HG02852 (cell line): Measurements from ENCODE around the gene AMMECR1.
"Not testable (repeated sequence)": the region's sequence is repeated elsewhere in the genome, so short reads cannot be mapped to it uniquely, and the experiment has no call there.

Experiments
- ATAC-seq: cut with Tn5 transposase; IDR thresholded peaks from one replicate; pipeline ENCODE4 v1.9.1; 2021; ENCODE audit warnings: mild to moderate bottlenecking, moderate library complexity; ENCODE audit not compliant: unreplicated experiment

Gene AMMECR1

GRCh38 chrX:110173192-110174175 is 144.4 kb downstream of the AMMECR1 start:
- ATAC-seq: no peak

- peak; percentile 99 for ATAC-seq
Measured at GRCh38 chrX:110172215-110172614, 145.7 kb downstream of the AMMECR1 start.

- ATAC-seq: no peak
Measured at GRCh38 chrX:110171442-110171841, 146.4 kb downstream of the AMMECR1 start.

GRCh38 chrX:110170029-110170428 is 147.9 kb downstream of the AMMECR1 start:
- no peak for ATAC-seq

GRCh38 chrX:110168585-110168984 is 149.3 kb downstream of the AMMECR1 start:
- no peak for ATAC-seq

- ATAC-seq: no peak
Measured at GRCh38 chrX:110167952-110168451, 149.9 kb downstream of the AMMECR1 start.

- ATAC-seq: no peak
Measured at GRCh38 chrX:110163488-110163887, 154.4 kb downstream of the AMMECR1 start.

GRCh38 chrX:110162867-110163266 is 155.0 kb downstream of the AMMECR1 start:
- ATAC-seq: no peak

GRCh38 chrX:110162131-110162530 is 155.8 kb downstream of the AMMECR1 start:
- ATAC-seq: no peak

- no peak for ATAC-seq
Measured at GRCh38 chrX:110161361-110161686, 156.6 kb downstream of the AMMECR1 start.

- ATAC-seq: peak; percentile 45
Measured at GRCh38 chrX:110159865-110160264, 158.0 kb downstream of the AMMECR1 start.

- ATAC-seq: no peak
Measured at GRCh38 chrX:110159235-110159634, 158.7 kb downstream of the AMMECR1 start.

GRCh38 chrX:110157444-110157843 is 160.4 kb downstream of the AMMECR1 start:
- no peak for ATAC-seq

GRCh38 chrX:110156167-110156754 is 161.6 kb downstream of the AMMECR1 start:
- ATAC-seq: no peak

- no peak for ATAC-seq
Measured at GRCh38 chrX:110155759-110156158, 162.1 kb downstream of the AMMECR1 start.

GRCh38 chrX:110154328-110154727 is 163.6 kb downstream of the AMMECR1 start:
- ATAC-seq: not testable (repeated sequence)

- no peak for ATAC-seq
Measured at GRCh38 chrX:110153896-110154295, 164.0 kb downstream of the AMMECR1 start.

GRCh38 chrX:110153244-110153643 is 164.6 kb downstream of the AMMECR1 start:
- ATAC-seq: no peak

- peak; percentile 55 for ATAC-seq
Measured at GRCh38 chrX:110146521-110146920, 171.4 kb downstream of the AMMECR1 start.

- ATAC-seq: no peak
Measured at GRCh38 chrX:110145854-110146253, 172.0 kb downstream of the AMMECR1 start.

- ATAC-seq: no peak
Measured at GRCh38 chrX:110145311-110145710, 172.6 kb downstream of the AMMECR1 start.
